ENCODE results near the gene CDH22.

- TF ChIP-seq CTCF (IDR thresholded peaks at IDR 0.05) (no peak), POLR2A (IDR thresholded peaks at IDR 0.05) (no peak)
Measured at GRCh38 chr20:46268131-46268614, 40.1 kb downstream of the CDH22 start.

Measured in right lobe of liver (tissue), 4 donors.